ENCODE data around the gene PALM. TPM values are rescaled to one million over a fixed set of nuclear protein-coding genes. Genes with fewer than 3 reads are reported as not detected.
A peak's percentile ranks its signal among the peaks of the same experiment; 100 is the strongest.

PALM gene
- total and polyA plus RNA-seq, 9 of the 15 experiments (the other 6 are each of a cell fraction or from before 2014, with no cell fraction given): 0.04 to 6.6 (median 1.7) TPM

DNA sequence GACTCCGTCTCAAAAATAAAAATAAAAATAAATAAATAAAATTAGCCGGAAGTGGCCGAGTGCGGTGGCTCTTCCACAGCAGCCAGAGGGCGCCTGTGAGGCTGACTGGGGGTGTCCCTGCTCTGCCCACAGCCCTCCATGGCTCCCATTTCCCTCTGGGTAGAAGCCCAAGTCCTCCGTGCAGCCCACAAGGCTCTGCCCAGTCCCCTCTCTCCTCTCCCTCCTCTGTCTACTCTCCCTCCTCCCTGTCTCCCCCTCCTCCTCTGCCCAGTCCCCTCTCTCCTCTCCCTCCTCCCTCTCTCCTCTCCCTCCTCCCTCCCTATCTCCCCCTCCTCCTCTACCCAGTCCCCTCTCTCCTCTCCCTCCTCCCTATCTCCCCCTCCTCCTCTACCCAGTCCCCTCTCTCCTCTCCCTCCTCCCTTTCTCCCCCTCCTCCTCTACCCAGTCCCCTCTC lies 62.6 kb downstream of the PALM start (continued):
- peak; percentile 33; the same call in 1 of the 2 replicates for TF ChIP-seq CXXC5 (CRISPR knock-in tag; IDR thresholded peaks at IDR 0.05)
- TF ChIP-seq CBX3 (IDR thresholded peaks at IDR 0.05; ENCODE audit: borderline replicate concordance in 1 of 2, low read length in 2 of 2): no peak
- TF ChIP-seq BRCA1 (IDR thresholded peaks at IDR 0.05): no peak
- no peak for TF ChIP-seq BRCA1 (CRISPR knock-in tag; IDR thresholded peaks at IDR 0.05)
- TF ChIP-seq SRSF1 (IDR thresholded peaks at IDR 0.05; ENCODE audit: low read depth, low read length): no peak
- TF ChIP-seq FOXA3 (CRISPR knock-in tag; conservative IDR thresholded peaks at IDR 0.05 in 1 of 2, IDR thresholded peaks at IDR 0.05 in 1 of 2): no peak
- TF ChIP-seq, protein P1, sequence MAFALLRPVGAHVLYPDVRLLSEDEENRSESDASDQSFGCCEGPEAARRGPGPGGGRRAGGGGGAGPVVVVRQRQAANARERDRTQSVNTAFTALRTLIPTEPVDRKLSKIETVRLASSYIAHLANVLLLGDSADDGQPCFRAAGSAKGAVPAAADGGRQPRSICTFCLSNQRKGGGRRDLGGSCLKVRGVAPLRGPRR (CRISPR knock-in tag; IDR thresholded peaks at IDR 0.05): no peak
- TF ChIP-seq GATAD2B (IDR thresholded peaks at IDR 0.05; ENCODE audit: borderline replicate concordance): no peak
- TF ChIP-seq RFX5 (IDR thresholded peaks at IDR 0.05; ENCODE audit: low read depth, low read length): no peak
- TF ChIP-seq SRSF3 (IDR thresholded peaks at IDR 0.05; ENCODE audit: insufficient read depth, low read length): no peak
- TF ChIP-seq ZNF507 (tag; conservative IDR thresholded peaks at IDR 0.05): no peak
- TF ChIP-seq ZNF263 (CRISPR knock-in tag; IDR thresholded peaks at IDR 0.05; ENCODE audit: borderline replicate concordance): peak; percentile 100
- TF ChIP-seq EP300 (IDR thresholded peaks at IDR 0.05; ENCODE audit: low read length): no peak
- TF ChIP-seq HNRNPLL (IDR thresholded peaks at IDR 0.05; ENCODE audit: low read depth, low read length, poor library complexity, severe bottlenecking): no peak
- peak; percentile 95 for TF ChIP-seq RBM25 (IDR thresholded peaks at IDR 0.05; ENCODE audit: low read depth, low read length, severe bottlenecking)
- peak; percentile 94 for TF ChIP-seq PTBP1 (IDR thresholded peaks at IDR 0.05; ENCODE audit: low read depth, low read length)
- TF ChIP-seq RBM17 (IDR thresholded peaks at IDR 0.05; ENCODE audit: borderline replicate concordance, low read depth, low read length): no peak
- TF ChIP-seq BCOR (IDR thresholded peaks at IDR 0.05): peak; percentile 78
- TF ChIP-seq PHTF2 (CRISPR knock-in tag; IDR thresholded peaks at IDR 0.05): no peak
- no peak for TF ChIP-seq ASH1L (IDR thresholded peaks at IDR 0.05; ENCODE audit: borderline replicate concordance, low read depth, partially characterized antibody)
- TF ChIP-seq, protein P2, sequence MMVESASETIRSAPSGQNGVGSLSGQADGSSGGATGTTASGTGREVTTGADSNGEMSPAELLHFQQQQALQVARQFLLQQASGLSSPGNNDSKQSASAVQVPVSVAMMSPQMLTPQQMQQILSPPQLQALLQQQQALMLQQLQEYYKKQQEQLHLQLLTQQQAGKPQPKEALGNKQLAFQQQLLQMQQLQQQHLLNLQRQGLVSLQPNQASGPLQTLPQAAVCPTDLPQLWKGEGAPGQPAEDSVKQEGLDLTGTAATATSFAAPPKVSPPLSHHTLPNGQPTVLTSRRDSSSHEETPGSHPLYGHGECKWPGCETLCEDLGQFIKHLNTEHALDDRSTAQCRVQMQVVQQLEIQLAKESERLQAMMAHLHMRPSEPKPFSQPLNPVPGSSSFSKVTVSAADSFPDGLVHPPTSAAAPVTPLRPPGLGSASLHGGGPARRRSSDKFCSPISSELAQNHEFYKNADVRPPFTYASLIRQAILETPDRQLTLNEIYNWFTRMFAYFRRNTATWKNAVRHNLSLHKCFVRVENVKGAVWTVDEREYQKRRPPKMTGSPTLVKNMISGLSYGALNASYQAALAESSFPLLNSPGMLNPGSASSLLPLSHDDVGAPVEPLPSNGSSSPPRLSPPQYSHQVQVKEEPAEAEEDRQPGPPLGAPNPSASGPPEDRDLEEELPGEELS (CRISPR knock-in tag; IDR thresholded peaks at IDR 0.05; ENCODE audit: borderline replicate concordance): no peak
- TF ChIP-seq YY1 (IDR thresholded peaks at IDR 0.05; ENCODE audit: borderline replicate concordance in 1 of 3, control insufficient read depth in 1 of 3, extremely low read depth in 1 of 3, insufficient read depth in 3 of 3, insufficient read length in 1 of 3, insufficient replicate concordance in 2 of 3, low read depth in 1 of 3, low read length in 2 of 3): peak in 2 of 3 experiments; percentile 60 to 66
- TF ChIP-seq, protein P3, sequence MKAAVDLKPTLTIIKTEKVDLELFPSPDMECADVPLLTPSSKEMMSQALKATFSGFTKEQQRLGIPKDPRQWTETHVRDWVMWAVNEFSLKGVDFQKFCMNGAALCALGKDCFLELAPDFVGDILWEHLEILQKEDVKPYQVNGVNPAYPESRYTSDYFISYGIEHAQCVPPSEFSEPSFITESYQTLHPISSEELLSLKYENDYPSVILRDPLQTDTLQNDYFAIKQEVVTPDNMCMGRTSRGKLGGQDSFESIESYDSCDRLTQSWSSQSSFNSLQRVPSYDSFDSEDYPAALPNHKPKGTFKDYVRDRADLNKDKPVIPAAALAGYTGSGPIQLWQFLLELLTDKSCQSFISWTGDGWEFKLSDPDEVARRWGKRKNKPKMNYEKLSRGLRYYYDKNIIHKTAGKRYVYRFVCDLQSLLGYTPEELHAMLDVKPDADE (conservative IDR thresholded peaks at IDR 0.05; ENCODE audit: control insufficient read depth, low read depth, low read length): peak; percentile 47; the same call in 1 of the 2 replicates

Measured in K562 (cell line).